Medulla oblongata (tissue), 1 donor: ENCODE data around the gene HOMEZ.
"Not testable (repeated sequence)": the region's sequence is repeated elsewhere in the genome, so short reads cannot be mapped to it uniquely, and the experiment has no call there.

Experiments used
- DNase-seq: peaks from one replicate; pipeline ENCODE4 v3.0.0-alpha.2; 2015; ENCODE audit errors: extremely low spot score

HOMEZ gene

DNA sequence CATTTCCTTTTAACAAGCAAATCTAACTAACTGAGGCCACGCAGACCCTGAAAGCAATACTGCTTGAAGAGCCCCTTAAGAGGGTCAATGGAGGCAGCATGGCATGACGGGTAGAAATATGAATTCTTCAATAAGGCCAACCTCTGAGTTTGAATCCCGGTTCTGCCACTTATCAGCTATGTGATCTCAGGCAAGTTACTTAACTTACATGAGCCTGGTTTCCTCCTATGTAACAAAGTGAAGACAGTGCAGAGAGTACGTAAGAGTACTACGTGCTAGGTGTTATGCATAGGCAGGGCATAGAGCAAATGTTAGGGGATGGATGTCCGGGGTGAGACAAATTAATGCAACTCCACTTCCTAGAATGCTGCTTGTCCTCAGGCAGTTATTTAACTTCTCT is 4.7 kb downstream of the HOMEZ start:
- no peak for DNase-seq

- DNase-seq = not testable (repeated sequence)
These were observed 8.0 kb downstream of the HOMEZ start for GRCh38 chr14:23277928-23278327.

- no peak for DNase-seq
These were observed 8.7 kb downstream of the HOMEZ start for GRCh38 chr14:23277189-23277588.

DNA sequence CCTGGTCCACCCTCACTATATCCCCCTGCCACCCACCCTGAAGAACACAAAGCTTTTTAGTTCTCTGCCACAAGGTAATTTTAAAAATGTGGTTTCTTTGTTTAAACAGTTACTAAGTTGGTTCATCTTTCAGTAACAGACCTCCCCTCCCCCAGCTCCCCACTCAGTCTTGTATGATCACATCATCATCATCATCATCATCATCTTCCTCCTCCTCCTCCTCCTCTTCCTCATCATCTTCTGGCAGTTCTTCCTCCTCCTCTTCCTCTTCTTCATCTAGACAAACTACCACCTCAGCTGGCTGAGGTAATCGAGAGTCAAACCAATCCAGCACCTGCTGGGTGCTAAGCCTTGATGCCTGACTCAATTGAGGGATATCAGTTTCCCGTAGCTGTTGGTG is 10.5 kb downstream of the HOMEZ start:
- DNase-seq = no peak

GRCh38 chr14:23269193-23269592 is 16.7 kb downstream of the HOMEZ start:
- DNase-seq = no peak

DNA sequence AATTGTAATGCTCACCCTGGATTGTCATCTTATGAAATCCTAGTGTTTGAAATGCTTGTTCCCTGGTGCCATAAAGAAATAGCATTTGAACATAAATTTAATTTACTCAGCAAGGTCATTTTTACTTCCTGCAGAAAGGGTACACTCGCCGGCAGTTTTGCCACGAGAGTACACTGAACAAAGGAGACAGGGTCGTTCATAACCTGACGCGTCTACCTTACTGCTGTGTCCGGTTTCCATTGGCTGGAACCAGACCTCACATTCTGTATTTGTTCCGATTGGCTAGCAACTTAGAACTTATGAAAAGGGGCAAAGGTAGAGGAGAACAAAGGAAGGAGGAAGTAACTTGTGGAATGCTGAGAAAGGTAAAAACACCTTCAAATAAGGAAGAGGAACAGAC is 25.1 kb downstream of the HOMEZ start:
- not testable (repeated sequence) for DNase-seq

DNA sequence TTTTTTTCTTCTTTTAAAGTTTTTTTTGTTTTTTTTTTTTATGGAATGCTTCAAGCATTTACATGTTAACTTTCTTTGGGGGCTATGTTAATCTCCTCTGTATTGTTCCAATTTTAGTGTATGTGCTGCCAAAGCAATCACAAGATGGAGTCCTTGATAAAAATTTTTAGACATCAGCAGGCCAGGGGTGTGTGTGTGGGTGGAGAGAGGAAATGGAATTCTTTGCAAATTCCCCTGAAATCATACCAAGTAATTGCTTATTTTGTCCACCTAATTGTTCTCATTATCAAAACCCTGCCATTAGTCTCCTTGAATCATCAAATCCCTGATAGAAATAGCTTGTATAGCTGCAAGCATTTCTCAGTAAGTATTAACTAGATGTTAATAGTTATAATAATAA is 26.5 kb downstream of the HOMEZ start:
- no peak for DNase-seq

DNA sequence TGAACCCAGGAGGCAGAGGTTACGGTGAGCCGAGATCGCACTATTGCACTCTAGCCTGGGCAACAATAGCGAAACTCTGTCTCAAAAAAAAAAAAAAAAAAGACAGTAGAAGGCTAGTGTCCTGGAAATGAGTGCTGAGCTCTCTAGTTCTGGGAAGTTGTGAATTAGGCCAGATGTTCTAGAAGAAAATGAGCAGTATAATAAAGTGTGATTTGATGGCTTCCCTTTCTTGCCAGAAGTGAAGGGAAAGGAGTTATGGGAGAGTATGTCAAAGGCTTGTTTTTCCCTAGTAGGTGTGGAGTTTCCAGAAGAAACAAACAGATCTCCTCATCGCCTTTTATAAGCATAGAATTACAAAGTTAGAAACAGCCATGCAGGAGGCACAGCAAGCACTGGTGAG is 27.7 kb downstream of the HOMEZ start:
- DNase-seq = no peak

- DNase-seq = no peak
These were observed 33.3 kb downstream of the HOMEZ start for GRCh38 chr14:23252420-23253333.

DNA sequence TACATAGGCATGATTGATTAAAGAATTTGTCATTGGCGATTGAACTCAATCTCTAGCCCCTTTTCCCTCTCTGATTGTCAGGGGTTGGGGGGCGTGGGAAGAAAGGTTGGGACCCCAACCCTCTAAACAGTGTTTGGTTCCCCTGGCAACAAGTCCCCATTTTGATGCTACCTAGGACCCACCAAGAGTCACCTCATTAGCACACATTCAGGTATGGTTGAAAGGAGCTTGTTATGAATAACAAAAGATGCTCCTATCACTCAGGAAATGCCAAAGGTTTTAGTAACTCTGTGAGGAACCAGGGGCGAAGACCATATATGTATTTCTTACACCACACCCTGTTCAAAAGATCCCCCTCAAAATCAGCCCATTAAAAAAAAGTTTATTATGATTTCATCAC is 33.9 kb downstream of the HOMEZ start:
- no peak for DNase-seq

DNA sequence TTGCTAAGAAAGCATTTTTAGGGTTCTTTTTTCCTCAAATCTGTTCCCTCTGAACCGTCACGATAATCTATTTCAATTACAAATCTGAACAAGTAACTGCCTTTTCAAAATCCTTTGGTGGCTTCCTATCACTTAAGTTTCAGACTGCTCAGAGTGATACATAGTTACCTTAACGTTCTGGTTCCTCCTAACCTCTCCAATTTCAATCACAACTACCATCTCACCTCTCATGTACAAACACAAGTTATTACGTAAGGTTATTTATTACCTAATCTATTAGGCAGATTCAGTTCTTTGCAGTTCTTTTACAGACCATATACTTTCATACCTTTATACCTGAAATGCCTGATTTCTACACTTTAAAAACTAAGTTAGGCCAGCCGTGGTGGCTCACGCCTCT is 36.1 kb downstream of the HOMEZ start:
- DNase-seq = no peak

DNA sequence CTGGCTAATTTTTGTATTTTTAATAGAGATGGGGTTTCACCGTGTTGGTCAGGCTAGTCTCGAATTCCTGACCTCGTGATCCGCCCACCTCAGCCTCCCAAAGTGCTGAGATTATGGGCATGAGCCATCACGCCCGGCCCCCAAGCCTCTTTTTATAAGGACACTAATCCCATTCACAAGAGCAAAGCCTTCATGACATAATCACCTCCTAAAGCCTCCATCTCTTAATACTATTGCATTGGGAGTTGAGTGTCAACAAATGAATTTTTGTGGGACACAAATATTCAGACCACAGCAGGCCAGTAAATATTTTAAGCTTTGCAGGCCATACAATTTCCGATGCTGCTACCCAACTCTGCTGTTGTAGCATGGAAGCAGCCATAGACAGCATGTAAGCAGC is 37.3 kb downstream of the HOMEZ start:
- DNase-seq = no peak

DNA sequence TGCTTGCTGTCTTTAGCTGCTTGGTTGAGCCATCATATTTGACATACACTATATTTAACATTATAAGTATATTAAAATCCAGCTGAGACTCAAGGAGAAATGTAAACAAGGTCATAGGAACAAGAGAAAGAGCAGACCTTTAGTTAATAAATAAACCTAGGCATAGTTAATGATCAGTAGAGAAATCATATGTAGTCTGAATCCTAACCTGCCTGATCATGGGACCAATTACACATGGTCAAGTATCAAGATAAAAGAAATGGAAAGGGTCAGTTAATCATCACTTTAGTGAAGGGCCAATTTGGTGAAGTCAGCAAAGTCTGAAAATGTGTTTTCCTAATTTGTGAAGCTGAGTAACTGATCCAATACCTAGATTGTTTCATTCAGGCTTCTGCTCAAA is 40.6 kb downstream of the HOMEZ start:
- no peak for DNase-seq

- no peak for DNase-seq
These were observed 42.9 kb downstream of the HOMEZ start for GRCh38 chr14:23243066-23243465.

- DNase-seq = no peak
These were observed 43.9 kb downstream of the HOMEZ start for GRCh38 chr14:23242076-23242475.

GRCh38 chr14:23241061-23241715 is 44.7 kb downstream of the HOMEZ start:
- DNase-seq = not testable (repeated sequence)

DNA sequence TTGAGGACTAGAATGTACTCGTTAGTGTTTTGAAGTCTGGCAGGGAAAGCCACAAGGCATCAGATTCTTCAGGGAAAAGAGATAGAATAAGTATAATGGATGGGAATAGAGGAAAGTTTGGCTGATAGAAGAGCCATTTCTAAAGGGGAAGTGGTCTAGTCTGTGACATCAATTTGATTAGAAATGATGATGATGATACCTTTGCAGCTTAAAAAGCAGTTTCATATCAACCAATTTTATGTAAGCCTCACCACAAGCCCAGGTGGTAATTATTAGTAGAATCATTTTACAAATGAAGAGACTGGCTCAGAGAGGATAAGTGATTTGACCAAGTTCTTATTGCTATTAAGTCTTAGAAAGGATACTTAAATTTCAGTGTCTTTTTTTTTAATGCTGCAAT is 45.3 kb downstream of the HOMEZ start:
- DNase-seq = no peak

GRCh38 chr14:23237772-23238594 is 47.9 kb downstream of the HOMEZ start, which contains the start of gene RNF212B:
RNF212B (plus strand) TSS chr14:23237936; CDS start chr14:23240346, 2,410 bp downstream.
- DNase-seq = peak; percentile 62

GRCh38 chr14:23232241-23232808 is 53.6 kb downstream of the HOMEZ start:
- DNase-seq = not testable (repeated sequence)

DNA sequence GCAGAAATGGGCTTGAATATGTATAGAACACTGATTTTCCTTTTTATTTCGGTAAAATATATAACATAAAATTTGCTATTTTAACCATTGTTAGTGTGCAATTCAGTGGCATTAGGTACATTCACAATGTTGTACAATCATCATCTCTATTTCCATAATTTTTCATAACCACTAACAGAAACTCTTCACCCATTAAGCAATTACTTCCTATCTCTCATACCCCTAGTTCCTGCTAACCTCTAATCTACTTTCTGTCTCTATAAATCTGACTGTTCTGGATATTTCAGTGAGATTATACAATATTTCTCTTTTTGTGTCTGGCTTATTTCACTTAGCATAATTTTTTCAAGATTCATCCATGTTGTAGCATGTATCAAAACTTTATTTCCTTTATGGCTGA is 57.1 kb downstream of the HOMEZ start:
- DNase-seq = no peak

- DNase-seq = no peak
These were observed 58.4 kb downstream of the HOMEZ start for GRCh38 chr14:23227566-23227965.

GRCh38 chr14:23224958-23225357 is 61.0 kb downstream of the HOMEZ start:
- not testable (repeated sequence) for DNase-seq
